Subcutaneous adipose tissue (tissue), 4 donors: ENCODE measurements around the gene SLC5A12. TPM values are rescaled to one million over a fixed set of nuclear protein-coding genes. Genes with fewer than 3 reads are reported as not detected.

Experiments used
- total RNA-seq, 4 donors: library from RNA; depleted of rRNA; stranded (reverse); fragments of >200 nt; gene quantifications; one replicate each; pipeline ENCODE4 v1.1.0, GENCODE V29; 2016
- TF ChIP-seq, protein P1 (sequence below): fragments of 450-650 bp; IDR thresholded peaks from one replicate; pipeline ENCODE4 v1.5.1; 2016; ENCODE audit warnings: low read depth, mild to moderate bottlenecking, control low read depth, antibody characterized with exemption, moderate library complexity

The SLC5A12 gene
- total RNA-seq, 4 donors from 2014 or later = not detected

GRCh38 chr11:26662916-26663315, 58.9 kb downstream of the SLC5A12 start:
- TF ChIP-seq, protein P1, sequence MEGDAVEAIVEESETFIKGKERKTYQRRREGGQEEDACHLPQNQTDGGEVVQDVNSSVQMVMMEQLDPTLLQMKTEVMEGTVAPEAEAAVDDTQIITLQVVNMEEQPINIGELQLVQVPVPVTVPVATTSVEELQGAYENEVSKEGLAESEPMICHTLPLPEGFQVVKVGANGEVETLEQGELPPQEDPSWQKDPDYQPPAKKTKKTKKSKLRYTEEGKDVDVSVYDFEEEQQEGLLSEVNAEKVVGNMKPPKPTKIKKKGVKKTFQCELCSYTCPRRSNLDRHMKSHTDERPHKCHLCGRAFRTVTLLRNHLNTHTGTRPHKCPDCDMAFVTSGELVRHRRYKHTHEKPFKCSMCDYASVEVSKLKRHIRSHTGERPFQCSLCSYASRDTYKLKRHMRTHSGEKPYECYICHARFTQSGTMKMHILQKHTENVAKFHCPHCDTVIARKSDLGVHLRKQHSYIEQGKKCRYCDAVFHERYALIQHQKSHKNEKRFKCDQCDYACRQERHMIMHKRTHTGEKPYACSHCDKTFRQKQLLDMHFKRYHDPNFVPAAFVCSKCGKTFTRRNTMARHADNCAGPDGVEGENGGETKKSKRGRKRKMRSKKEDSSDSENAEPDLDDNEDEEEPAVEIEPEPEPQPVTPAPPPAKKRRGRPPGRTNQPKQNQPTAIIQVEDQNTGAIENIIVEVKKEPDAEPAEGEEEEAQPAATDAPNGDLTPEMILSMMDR = no peak

DNA sequence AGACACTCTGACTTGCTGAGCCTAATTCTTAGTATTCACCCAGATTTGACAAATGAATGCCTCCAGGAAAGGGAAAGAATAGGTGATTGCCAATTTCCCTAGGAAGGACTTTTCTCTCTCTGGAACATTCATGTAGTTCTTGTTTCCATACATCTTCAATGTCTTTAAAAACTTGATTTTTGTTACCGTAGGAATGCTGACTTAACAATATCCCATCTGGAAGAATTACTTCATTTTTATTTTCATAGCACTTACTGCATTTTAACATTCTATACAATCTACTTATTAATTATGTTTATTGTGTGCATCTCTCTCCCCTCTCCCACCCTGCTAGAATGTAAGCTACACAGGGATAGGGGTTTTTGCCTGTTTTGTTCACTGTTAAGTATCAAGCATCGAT, 66.6 kb downstream of the SLC5A12 start:
- TF ChIP-seq, protein P1 = no peak

DNA sequence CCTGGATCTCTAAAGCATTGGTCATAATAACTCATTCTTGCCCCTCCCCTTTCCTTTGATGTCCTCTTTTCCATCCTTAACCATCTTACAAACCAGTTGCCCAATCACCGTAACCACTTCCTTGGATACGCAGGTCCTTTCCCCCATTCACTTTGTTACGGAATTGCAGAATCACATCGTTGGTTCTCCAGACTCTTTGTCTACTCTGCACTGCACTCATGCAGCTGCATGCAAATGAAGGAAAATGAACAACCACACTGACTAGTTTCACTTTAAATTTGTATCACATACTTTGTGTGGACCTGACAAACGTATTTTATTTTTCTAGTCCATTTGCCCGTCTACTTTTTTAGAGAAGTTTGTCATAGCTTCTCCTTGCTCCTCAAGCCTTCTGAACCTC, 69.9 kb downstream of the SLC5A12 start:
- TF ChIP-seq, protein P1 = no peak

DNA sequence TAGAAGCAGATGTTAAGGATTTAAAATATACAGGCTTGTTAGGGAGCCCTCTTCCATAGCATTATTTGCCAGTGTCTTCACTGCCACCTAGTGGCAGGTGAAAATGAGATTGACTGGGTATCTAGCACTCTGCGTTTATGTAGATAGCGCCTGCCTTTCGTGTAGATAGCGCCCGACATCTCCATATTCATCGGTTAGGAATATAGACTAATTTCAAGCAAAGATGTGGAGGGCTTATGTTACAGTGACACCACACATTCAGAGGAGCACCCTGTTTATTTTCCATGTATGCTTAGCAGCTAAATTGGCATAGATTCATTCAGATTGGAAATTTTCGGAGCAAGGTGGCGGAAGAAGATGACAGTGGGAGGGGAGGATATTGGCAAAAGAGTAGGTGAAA, 72.0 kb downstream of the SLC5A12 start:
- TF ChIP-seq, protein P1 = no peak

DNA sequence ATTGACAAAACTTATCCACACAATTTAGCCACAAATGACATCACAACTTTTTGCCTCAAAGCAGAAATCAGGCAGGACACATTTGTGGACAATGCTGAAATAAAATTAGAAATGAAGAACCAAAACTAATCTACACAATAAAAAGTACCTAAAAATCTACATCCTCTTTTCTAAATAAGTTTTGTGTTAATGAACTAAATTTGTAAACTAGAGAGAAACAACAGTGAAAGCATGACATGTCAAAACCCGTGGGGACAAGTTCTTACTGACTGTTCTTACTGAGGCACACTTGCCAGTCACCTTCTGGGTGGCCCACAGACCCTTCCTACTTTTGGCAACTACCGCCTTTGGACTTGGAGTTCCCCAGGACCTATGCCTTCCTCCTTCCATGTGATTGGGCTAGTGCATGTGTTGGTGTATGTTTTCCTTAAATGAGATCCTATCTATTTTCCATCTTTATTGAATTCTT, 89.1 kb downstream of the SLC5A12 start:
- TF ChIP-seq, protein P1 = no peak

DNA sequence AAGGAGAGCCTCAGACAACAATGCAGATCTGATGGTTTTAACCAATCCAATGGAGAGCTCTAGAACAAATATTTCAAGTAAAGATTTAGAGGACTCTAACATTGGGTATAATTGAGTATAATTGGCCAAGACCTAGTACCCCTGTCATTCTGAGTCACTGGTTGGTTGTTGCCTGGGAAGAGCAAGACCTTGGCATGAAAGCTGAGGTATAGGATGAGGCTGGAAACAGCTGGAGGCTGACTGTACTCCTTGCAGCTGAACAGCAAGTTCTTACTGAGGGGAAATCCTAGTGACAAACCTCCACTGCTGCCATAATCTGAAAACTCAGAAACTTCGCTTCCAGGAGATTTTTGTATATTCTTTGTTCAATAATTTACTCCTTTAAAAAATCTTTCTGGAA, 95.5 kb downstream of the SLC5A12 start:
- TF ChIP-seq, protein P1 = no peak

- TF ChIP-seq, protein P1 = no peak
Observed at GRCh38 chr11:26623076-26623659, 98.7 kb downstream of the SLC5A12 start.
